ENCODE results near the gene CREB3L1. TPM values are rescaled to one million over a fixed set of nuclear protein-coding genes. Genes with fewer than 3 reads are reported as not detected.

Gene CREB3L1
- total RNA-seq, 4 donors from 2014 or later = 35.8 to 50.7 (median 41.6) TPM

DNA sequence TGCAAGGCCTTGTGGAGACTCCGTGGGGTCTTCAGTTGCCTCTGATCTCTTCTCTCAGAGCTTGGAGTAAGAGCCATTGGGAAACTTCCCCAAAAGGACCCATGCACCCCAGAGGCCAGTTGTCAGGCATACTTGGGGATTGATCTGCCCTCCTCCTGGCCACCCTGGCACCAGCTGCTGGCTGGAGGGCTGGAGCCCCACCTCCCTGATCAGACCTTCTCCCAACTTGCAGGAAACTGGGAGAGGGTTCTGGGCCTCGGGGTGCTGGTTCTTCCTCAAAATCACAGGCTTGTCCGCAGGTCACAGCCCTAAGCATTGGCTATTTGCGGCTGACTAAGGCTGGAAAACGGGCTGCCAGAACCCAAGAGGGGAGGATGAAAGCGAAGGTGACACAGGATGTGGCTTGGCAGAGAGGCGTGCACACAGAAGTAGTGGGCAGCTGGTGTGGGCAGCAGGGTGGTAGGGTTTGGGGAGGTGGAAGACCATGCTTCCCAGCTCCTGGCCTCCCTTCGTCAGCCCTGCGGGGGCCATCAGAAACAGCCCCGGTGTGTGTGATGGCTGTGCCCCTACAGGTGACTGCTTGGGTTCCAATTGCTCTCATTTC, 68.5 kb downstream of the CREB3L1 start:
- Histone ChIP-seq H3K27me3 (no peaks in the 10 kb centered on the region), H3K27ac (peak overlapping the region; percentile 51 to 58 (median 57)), H3K36me3 (no peaks in the 10 kb centered on the region), H3K4me1 (peaks cover 13 to 30% (median 20%) of the 10 kb centered on the region in 4 donors), H3K4me3 (peak overlapping the region in 3 of 4 donors; percentile 4 to 37 (median 14)), H3K9me3 (no peaks in the 10 kb centered on the region)
- DNase-seq = no peak
- in situ Hi-C loops (cut with MboI; ENCODE audit: low pct_ligation_motif_present in 1 of 4, low pct_unique_long_range_greater_than_20kb in 1 of 4, low sequenced_read_pairs in 3 of 4) = no loop called here
- intact Hi-C loops (cut with DNase I; ENCODE audit: low total_unique reads) = no loop called here
- TF ChIP-seq CTCF (IDR thresholded peaks at IDR 0.05) (no peak), EP300 (IDR thresholded peaks at IDR 0.05; ENCODE audit: low read depth) (no peak), POLR2A (IDR thresholded peaks at IDR 0.05) (no peak), POLR2AphosphoS5 (IDR thresholded peaks at IDR 0.05) (no peak)
- WGBS, 2 donors (ENCODE audit: low coverage in 1 of 2) = 76% methylated on average over 7 of the region's 10 CpGs; no CpG with 5 or more reads in 1 of the 2 donors

DNA sequence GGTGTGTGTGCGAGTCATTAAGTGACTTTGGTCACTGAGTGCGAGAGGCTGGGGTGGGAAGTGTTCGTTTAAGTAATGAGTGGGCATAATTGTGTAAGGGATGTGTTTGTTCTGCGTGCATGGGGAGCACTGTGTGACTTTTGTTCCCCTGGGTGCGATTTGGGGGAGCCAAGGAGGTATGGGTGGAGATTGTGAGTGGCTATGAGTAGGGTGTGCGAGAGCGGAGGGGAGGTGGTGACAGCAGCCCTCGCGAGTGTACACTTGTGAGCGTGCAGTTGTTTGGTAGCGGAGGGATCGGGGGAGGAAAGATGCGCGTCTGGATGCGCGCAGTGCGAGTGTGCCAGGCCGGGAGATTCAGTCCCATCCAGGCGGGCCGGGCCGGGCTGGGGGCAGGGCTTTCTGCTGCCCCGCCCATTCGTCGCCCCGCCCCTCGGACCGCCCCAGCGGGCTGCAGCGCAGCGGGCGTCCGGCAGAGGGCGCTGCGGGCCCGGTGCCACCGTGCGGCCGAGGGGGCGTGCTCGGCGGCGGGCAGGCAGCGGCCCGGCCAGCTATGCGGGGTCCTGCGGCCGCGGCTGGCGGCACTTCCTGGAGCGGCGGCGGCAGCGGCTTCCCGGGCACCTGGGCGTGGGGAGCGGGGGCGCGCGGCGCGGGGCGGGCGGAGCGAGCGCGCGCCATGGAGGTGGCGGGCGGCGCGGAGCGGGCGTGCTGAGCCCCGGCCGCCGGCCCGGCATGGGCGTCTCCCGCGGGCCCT, 69.6 kb downstream of the CREB3L1 start, which contains the start of gene DGKZ:
DGKZ (plus strand) TSS at position 578 of the 751 bp plus-strand sequence. CDS start 197 bp downstream, outside the sequence.
- Histone ChIP-seq H3K4me3 (peak within 1 kb of the TSS; percentile 65 to 86 (median 71)), H3K27ac (peak within 1 kb of the TSS; percentile 68 to 76 (median 74)), H3K4me1 (peaks cover 16 to 39% (median 24%) of the 10 kb centered on the region in 4 donors), H3K27me3 (no peaks in the 10 kb centered on the region), H3K36me3 (no peaks in the 10 kb centered on the region), H3K9me3 (no peaks in the 10 kb centered on the region)
- in situ Hi-C loops (cut with MboI; ENCODE audit: low pct_ligation_motif_present in 1 of 4, low pct_unique_long_range_greater_than_20kb in 1 of 4, low sequenced_read_pairs in 3 of 4) (no loop called here), intact Hi-C loops (cut with DNase I; ENCODE audit: low total_unique reads) (no loop called here)
- peak; percentile 90 for DNase-seq
- TF ChIP-seq POLR2A (IDR thresholded peaks at IDR 0.05) = no peak
- TF ChIP-seq EP300 (IDR thresholded peaks at IDR 0.05; ENCODE audit: low read depth) = no peak
- peak in 2 of 3 donors; percentile 37 to 41 for TF ChIP-seq POLR2AphosphoS5 (IDR thresholded peaks at IDR 0.05)
- peak in 4 of 5 experiments; percentile 58 to 80 (median 70) for TF ChIP-seq CTCF (IDR thresholded peaks at IDR 0.05)
- WGBS, 2 donors (ENCODE audit: low coverage in 1 of 2) = 7 to 29% methylated on average over 7 to 48 of the region's 80 CpGs

- DNase-seq = peak; percentile 34
- H3K36me3 ChIP-seq = no peaks in the 10 kb centered on the region
- peak overlapping the region; percentile 65 to 86 (median 71) for H3K4me3 ChIP-seq
- 2% methylated on average over 28 of the region's 63 CpGs; no CpG with 5 or more reads in 1 of the 2 donors for WGBS, 2 donors (ENCODE audit: low coverage in 1 of 2)
- H3K4me1 ChIP-seq = peaks cover 16 to 35% (median 26%) of the 10 kb centered on the region in 4 donors
- H3K9me3 ChIP-seq = no peaks in the 10 kb centered on the region
- intact Hi-C loops (cut with DNase I; ENCODE audit: low total_unique reads) = no loop called here
- peak overlapping the region; percentile 68 to 76 (median 74) for H3K27ac ChIP-seq
- H3K27me3 ChIP-seq = no peaks in the 10 kb centered on the region
- TF ChIP-seq EP300 (IDR thresholded peaks at IDR 0.05; ENCODE audit: low read depth) = no peak
- TF ChIP-seq POLR2AphosphoS5 (IDR thresholded peaks at IDR 0.05) = no peak
- in situ Hi-C loops (cut with MboI; ENCODE audit: low pct_ligation_motif_present in 1 of 4, low pct_unique_long_range_greater_than_20kb in 1 of 4, low sequenced_read_pairs in 3 of 4) = no loop called here
Observed at GRCh38 chr11:46347637-46348311, 70.3 kb downstream of the CREB3L1 start.

- in situ Hi-C loops (cut with MboI; ENCODE audit: low pct_ligation_motif_present in 1 of 4, low pct_unique_long_range_greater_than_20kb in 1 of 4, low sequenced_read_pairs in 3 of 4) (no loop called here), intact Hi-C loops (cut with DNase I; ENCODE audit: low total_unique reads) (no loop called here)
- DNase-seq = peak; percentile 46
- H3K27me3 ChIP-seq = no peaks in the 10 kb centered on the region
- 28% methylated on average over 17 of the region's 18 CpGs; no CpG with 5 or more reads in 1 of the 2 donors for WGBS, 2 donors (ENCODE audit: low coverage in 1 of 2)
- TF ChIP-seq POLR2AphosphoS5 (IDR thresholded peaks at IDR 0.05) = no peak
- no peak for TF ChIP-seq CTCF (IDR thresholded peaks at IDR 0.05)
- no peak for TF ChIP-seq POLR2A (IDR thresholded peaks at IDR 0.05)
- TF ChIP-seq EP300 (IDR thresholded peaks at IDR 0.05; ENCODE audit: low read depth) = no peak
- peak overlapping the region; percentile 65 to 86 (median 71) for H3K4me3 ChIP-seq
- no peaks in the 10 kb centered on the region for H3K36me3 ChIP-seq
- H3K27ac ChIP-seq = peak overlapping the region; percentile 6 to 76 (median 72)
- H3K4me1 ChIP-seq = peaks cover 16 to 39% (median 26%) of the 10 kb centered on the region in 4 donors
- no peaks in the 10 kb centered on the region for H3K9me3 ChIP-seq
Observed at GRCh38 chr11:46348566-46349401, 71.3 kb downstream of the CREB3L1 start.

Measured in transverse colon (tissue), 4 donors.